Measurements from ENCODE around the gene THTPA.
"Not testable (repeated sequence)": the region's sequence is repeated elsewhere in the genome, so short reads cannot be mapped to it uniquely, and the experiment has no call there.

Gene THTPA

GRCh38 chr14:23579311-23579630 lies 23.2 kb downstream of the THTPA start:
- H3K27ac ChIP-seq: no peak overlapping the region
- no peak overlapping the region for H3K4me3 ChIP-seq

- no peak overlapping the region for H3K27ac ChIP-seq
- no peak overlapping the region for H3K4me3 ChIP-seq
Measured at GRCh38 chr14:23579739-23580138, 23.7 kb downstream of the THTPA start.

- no peak overlapping the region for H3K27ac ChIP-seq
Measured at GRCh38 chr14:23580152-23580926, 24.3 kb downstream of the THTPA start.

GRCh38 chr14:23580948-23581281 lies 24.8 kb downstream of the THTPA start:
- H3K27ac ChIP-seq: no peak overlapping the region
- H3K4me3 ChIP-seq: no peak overlapping the region

More at GRCh38 chr14:23580152-23580926, 24.3 kb downstream of the THTPA start:
- H3K4me3 ChIP-seq: no peak overlapping the region

GRCh38 chr14:23582906-23583760 lies 27.1 kb downstream of the THTPA start:
- no peak overlapping the region for H3K27ac ChIP-seq
- no peak overlapping the region for H3K4me3 ChIP-seq

- not testable (repeated sequence) for H3K27ac ChIP-seq, H3K4me3 ChIP-seq
Measured at GRCh38 chr14:23583761-23584526, 27.9 kb downstream of the THTPA start.

GRCh38 chr14:23584527-23585203 lies 28.6 kb downstream of the THTPA start:
- H3K27ac ChIP-seq, H3K4me3 ChIP-seq: not testable (repeated sequence)

- H3K4me3 ChIP-seq: no peak overlapping the region
- no peak overlapping the region for H3K27ac ChIP-seq
Measured at GRCh38 chr14:23588884-23589598, 33.0 kb downstream of the THTPA start.

GRCh38 chr14:23589606-23590005 lies 33.5 kb downstream of the THTPA start:
- Histone ChIP-seq H3K27ac (no peak overlapping the region), H3K4me3 (no peak overlapping the region)

- Histone ChIP-seq H3K4me3 (no peak overlapping the region), H3K27ac (no peak overlapping the region)
Measured at GRCh38 chr14:23590198-23590597, 34.1 kb downstream of the THTPA start.

- not testable (repeated sequence) for H3K4me3 ChIP-seq, H3K27ac ChIP-seq
Measured at GRCh38 chr14:23594191-23594590, 38.1 kb downstream of the THTPA start.

GRCh38 chr14:23600322-23600707 lies 44.2 kb downstream of the THTPA start:
- no peak overlapping the region for H3K27ac ChIP-seq
- H3K4me3 ChIP-seq: no peak overlapping the region

GRCh38 chr14:23600806-23601205 lies 44.7 kb downstream of the THTPA start:
- Histone ChIP-seq H3K27ac (no peak overlapping the region), H3K4me3 (no peak overlapping the region)

GRCh38 chr14:23601424-23601823 lies 45.4 kb downstream of the THTPA start:
- Histone ChIP-seq H3K4me3 (no peak overlapping the region), H3K27ac (no peak overlapping the region)

- H3K4me3 ChIP-seq: no peak overlapping the region
- no peak overlapping the region for H3K27ac ChIP-seq
Measured at GRCh38 chr14:23601845-23602180, 45.7 kb downstream of the THTPA start.

- Histone ChIP-seq H3K4me3 (no peak overlapping the region), H3K27ac (no peak overlapping the region)
Measured at GRCh38 chr14:23602181-23603095, 46.4 kb downstream of the THTPA start.

- Histone ChIP-seq H3K4me3 (no peak overlapping the region), H3K27ac (no peak overlapping the region)
Measured at GRCh38 chr14:23603103-23603502, 47.0 kb downstream of the THTPA start.

- Histone ChIP-seq H3K27ac (no peak overlapping the region), H3K4me3 (no peak overlapping the region)
Measured at GRCh38 chr14:23604148-23604547, 48.1 kb downstream of the THTPA start.
